ENCODE measurements around the gene LTB4R. TPM values are rescaled to one million over a fixed set of nuclear protein-coding genes. Genes with fewer than 3 reads are reported as not detected.

The LTB4R gene
- total RNA-seq, 1 donor from 2014 or later = 0.06 TPM

- H3K4me3 ChIP-seq (ENCODE audit: low read depth, low read length) = no peak overlapping the region
- TF ChIP-seq CTCF (conservative IDR thresholded peaks at IDR 0.05; ENCODE audit: low read depth, low read length) = no peak
- DNase-seq (ENCODE audit: low read depth) = no peak
Measured at GRCh38 chr14:24278424-24278823, 32.9 kb upstream of the LTB4R start.

GRCh38 chr14:24279301-24280186 lies 31.8 kb upstream of the LTB4R start:
- no peak overlapping the region for H3K4me3 ChIP-seq (ENCODE audit: low read depth, low read length)
- no peak for DNase-seq (ENCODE audit: low read depth)
- TF ChIP-seq CTCF (conservative IDR thresholded peaks at IDR 0.05; ENCODE audit: low read depth, low read length) = peak; percentile 55

- no peak for DNase-seq (ENCODE audit: low read depth)
- H3K4me3 ChIP-seq (ENCODE audit: low read depth, low read length) = no peak overlapping the region
- no peak for TF ChIP-seq CTCF (conservative IDR thresholded peaks at IDR 0.05; ENCODE audit: low read depth, low read length)
Measured at GRCh38 chr14:24280797-24281460, 30.4 kb upstream of the LTB4R start.

- no peak overlapping the region for H3K4me3 ChIP-seq (ENCODE audit: low read depth, low read length)
- DNase-seq (ENCODE audit: low read depth) = no peak
- no peak for TF ChIP-seq CTCF (conservative IDR thresholded peaks at IDR 0.05; ENCODE audit: low read depth, low read length)
Measured at GRCh38 chr14:24281636-24282035, 29.7 kb upstream of the LTB4R start.

- TF ChIP-seq CTCF (conservative IDR thresholded peaks at IDR 0.05; ENCODE audit: low read depth, low read length) = no peak
- no peak overlapping the region for H3K4me3 ChIP-seq (ENCODE audit: low read depth, low read length)
- no peak for DNase-seq (ENCODE audit: low read depth)
Measured at GRCh38 chr14:24282736-24283135, 28.6 kb upstream of the LTB4R start.

- H3K4me3 ChIP-seq (ENCODE audit: low read depth, low read length) = no peak overlapping the region
- DNase-seq (ENCODE audit: low read depth) = no peak
- no peak for TF ChIP-seq CTCF (conservative IDR thresholded peaks at IDR 0.05; ENCODE audit: low read depth, low read length)
Measured at GRCh38 chr14:24283796-24284460, 27.4 kb upstream of the LTB4R start.
